Measurements from ENCODE around the gene SLIT2. TPM values are rescaled to one million over a fixed set of nuclear protein-coding genes. Genes with fewer than 3 reads are reported as not detected.

Gene SLIT2
- total RNA-seq, 1 experiment from 2014 or later: 5.3 TPM

DNA sequence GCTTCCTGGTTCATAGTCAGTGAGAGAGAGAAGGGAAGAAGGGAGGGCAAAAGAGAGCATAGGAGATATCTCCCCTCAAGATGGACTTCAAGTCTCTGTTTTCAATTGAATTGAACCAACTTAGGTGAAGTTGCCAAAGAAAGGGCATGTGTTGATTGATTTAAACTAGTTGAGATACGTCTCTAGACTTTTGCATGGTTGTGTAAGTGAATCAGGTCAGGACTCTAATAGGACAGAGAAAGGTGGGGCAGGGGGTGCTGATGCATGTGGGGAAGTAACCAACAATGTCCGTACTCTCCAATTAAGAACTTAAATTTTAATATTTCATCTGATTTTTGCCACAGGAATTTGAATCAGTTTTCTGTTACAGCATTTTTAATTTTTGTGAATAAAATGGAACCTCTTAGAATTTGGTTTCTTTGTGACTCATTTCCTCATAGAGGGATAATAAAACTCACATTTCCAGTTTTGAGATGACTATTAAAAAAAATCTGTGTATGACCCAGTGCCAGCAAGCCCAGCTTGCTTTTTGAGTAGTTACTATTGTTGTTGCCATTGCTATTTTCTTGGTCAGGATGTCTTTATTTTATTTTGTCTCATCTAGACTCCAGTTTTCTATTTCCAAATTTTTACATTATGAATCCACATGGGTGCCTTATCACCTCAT lies 37.3 kb downstream of the SLIT2 start:
- intact Hi-C loops (cut with micrococcal nuclease; ENCODE audit: unreplicated experiment): loop anchor here (5.0 kb wide), 1 partner anchor 37 kb away; the partner anchor contains the start of gene SLIT2
- TF ChIP-seq, protein P1, sequence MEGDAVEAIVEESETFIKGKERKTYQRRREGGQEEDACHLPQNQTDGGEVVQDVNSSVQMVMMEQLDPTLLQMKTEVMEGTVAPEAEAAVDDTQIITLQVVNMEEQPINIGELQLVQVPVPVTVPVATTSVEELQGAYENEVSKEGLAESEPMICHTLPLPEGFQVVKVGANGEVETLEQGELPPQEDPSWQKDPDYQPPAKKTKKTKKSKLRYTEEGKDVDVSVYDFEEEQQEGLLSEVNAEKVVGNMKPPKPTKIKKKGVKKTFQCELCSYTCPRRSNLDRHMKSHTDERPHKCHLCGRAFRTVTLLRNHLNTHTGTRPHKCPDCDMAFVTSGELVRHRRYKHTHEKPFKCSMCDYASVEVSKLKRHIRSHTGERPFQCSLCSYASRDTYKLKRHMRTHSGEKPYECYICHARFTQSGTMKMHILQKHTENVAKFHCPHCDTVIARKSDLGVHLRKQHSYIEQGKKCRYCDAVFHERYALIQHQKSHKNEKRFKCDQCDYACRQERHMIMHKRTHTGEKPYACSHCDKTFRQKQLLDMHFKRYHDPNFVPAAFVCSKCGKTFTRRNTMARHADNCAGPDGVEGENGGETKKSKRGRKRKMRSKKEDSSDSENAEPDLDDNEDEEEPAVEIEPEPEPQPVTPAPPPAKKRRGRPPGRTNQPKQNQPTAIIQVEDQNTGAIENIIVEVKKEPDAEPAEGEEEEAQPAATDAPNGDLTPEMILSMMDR (conservative IDR thresholded peaks at IDR 0.05): no peak
- TF ChIP-seq EZH2 (IDR thresholded peaks at IDR 0.05; ENCODE audit: low read depth): no peak
- H3K27me3 ChIP-seq (ENCODE audit: insufficient read depth, low read depth): no peaks in the 10 kb centered on the region
- H4K20me1 ChIP-seq (ENCODE audit: insufficient read depth): no peaks in the 10 kb centered on the region
- H3K9me3 ChIP-seq (ENCODE audit: insufficient read depth, low read depth): no peaks in the 10 kb centered on the region
- ChIA-PET CTCF (interaction anchor here (0.6 kb wide), 1 partner anchor 10 kb away, joined by 4 read pairs; no protein-coding TSS in a partner anchor), POLR2A (ENCODE audit: unreplicated experiment) (no interaction called here)
- no peak for DNase-seq
- H2AFZ ChIP-seq: no peak overlapping the region
- no peaks in the 10 kb centered on the region for H3K79me2 ChIP-seq (ENCODE audit: low read depth)
- H3F3A ChIP-seq (ENCODE audit: insufficient read depth, low read depth): no peaks in the 10 kb centered on the region
- H3K4me1 ChIP-seq (replicated peaks; ENCODE audit: insufficient read depth): no peaks in the 10 kb centered on the region
- no peak overlapping the region for H3K4me3 ChIP-seq
- BruUV-seq (replicated peaks): no TSS peak
- H3K27ac ChIP-seq: no peak overlapping the region
- no peaks in the 10 kb centered on the region for H3K9me2 ChIP-seq (ENCODE audit: insufficient read depth)
- H3K36me3 ChIP-seq (ENCODE audit: low read depth): no peaks in the 10 kb centered on the region
- no peak overlapping the region for H3K4me2 ChIP-seq

DNA sequence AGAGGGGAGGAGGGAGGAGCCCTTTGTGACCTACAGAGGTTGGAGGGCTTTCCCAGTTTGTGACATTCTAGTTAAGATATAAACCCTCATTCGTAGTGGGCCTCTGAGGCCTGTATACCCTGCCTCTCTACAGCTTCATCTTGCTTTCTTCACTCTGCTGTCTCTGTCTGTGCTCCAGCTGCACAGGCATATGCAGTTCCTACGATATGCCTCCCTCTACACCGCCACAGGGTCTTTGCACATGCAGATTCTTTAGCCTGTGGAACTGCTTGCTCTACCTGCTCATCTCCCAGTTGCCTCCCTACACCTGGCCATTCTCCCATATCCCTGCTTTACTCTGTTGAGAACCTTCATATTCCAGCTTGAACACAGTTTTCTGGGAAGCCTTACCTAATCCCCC lies 38.1 kb downstream of the SLIT2 start:
- TF ChIP-seq, protein P1 (conservative IDR thresholded peaks at IDR 0.05): no peak
- TF ChIP-seq EZH2 (IDR thresholded peaks at IDR 0.05; ENCODE audit: low read depth): no peak
- H3K36me3 ChIP-seq (ENCODE audit: low read depth): no peaks in the 10 kb centered on the region
- no peak for DNase-seq
- no TSS peak for BruUV-seq (replicated peaks)
- no peak overlapping the region for H2AFZ ChIP-seq
- ChIA-PET CTCF (interaction anchor here (0.5 kb wide), 1 partner anchor 17 kb away, joined by 4 read pairs; no protein-coding TSS in a partner anchor), POLR2A (ENCODE audit: unreplicated experiment) (no interaction called here)
- no peaks in the 10 kb centered on the region for H3K27me3 ChIP-seq (ENCODE audit: insufficient read depth, low read depth)
- intact Hi-C loops (cut with micrococcal nuclease; ENCODE audit: unreplicated experiment): loop anchor here (5.0 to 10.0 kb wide), 2 partner anchors 37 to 125 kb away; partner anchors contain the start of gene SLIT2
- no peak overlapping the region for H3K27ac ChIP-seq
- no peak overlapping the region for H3K4me3 ChIP-seq
- no peaks in the 10 kb centered on the region for H4K20me1 ChIP-seq (ENCODE audit: insufficient read depth)
- no peaks in the 10 kb centered on the region for H3F3A ChIP-seq (ENCODE audit: insufficient read depth, low read depth)
- no peaks in the 10 kb centered on the region for H3K9me2 ChIP-seq (ENCODE audit: insufficient read depth)
- H3K79me2 ChIP-seq (ENCODE audit: low read depth): no peaks in the 10 kb centered on the region
- no peaks in the 10 kb centered on the region for H3K9me3 ChIP-seq (ENCODE audit: insufficient read depth, low read depth)
- H3K4me1 ChIP-seq (replicated peaks; ENCODE audit: insufficient read depth): no peaks in the 10 kb centered on the region
- no peak overlapping the region for H3K4me2 ChIP-seq

DNA sequence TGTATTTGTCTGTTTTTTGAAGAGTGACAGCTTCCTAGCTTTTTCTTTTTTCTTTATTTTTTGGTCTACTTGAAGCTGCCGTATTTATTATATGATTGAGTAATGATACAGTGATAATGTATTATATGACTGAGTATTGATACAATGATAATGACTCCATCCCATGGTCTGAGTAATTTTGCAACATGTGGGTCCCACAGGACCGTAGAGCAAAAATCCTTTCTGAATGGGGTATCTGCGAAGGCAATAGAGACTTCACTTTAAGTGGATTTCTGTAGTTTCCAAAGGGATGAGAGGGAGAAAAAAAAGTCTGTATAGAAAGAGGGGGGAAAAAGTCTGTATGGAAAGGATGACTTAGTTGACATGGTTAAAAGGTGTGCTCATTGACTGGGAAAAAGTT lies 41.0 kb downstream of the SLIT2 start:
- ChIA-PET POLR2A (ENCODE audit: unreplicated experiment) (no interaction called here), CTCF (no interaction called here)
- TF ChIP-seq, protein P1 (conservative IDR thresholded peaks at IDR 0.05): no peak
- TF ChIP-seq EZH2 (IDR thresholded peaks at IDR 0.05; ENCODE audit: low read depth): no peak
- H3K79me2 ChIP-seq (ENCODE audit: low read depth): no peaks in the 10 kb centered on the region
- DNase-seq: no peak
- intact Hi-C loops (cut with micrococcal nuclease; ENCODE audit: unreplicated experiment): loop anchor here (10.0 kb wide), 1 partner anchor 122 kb away; no protein-coding TSS in a partner anchor
- H3K4me1 ChIP-seq (replicated peaks; ENCODE audit: insufficient read depth): no peaks in the 10 kb centered on the region
- no peak overlapping the region for H3K27ac ChIP-seq
- no peak overlapping the region for H3K4me2 ChIP-seq
- no peaks in the 10 kb centered on the region for H3K9me2 ChIP-seq (ENCODE audit: insufficient read depth)
- H4K20me1 ChIP-seq (ENCODE audit: insufficient read depth): no peaks in the 10 kb centered on the region
- H3K9me3 ChIP-seq (ENCODE audit: insufficient read depth, low read depth): no peaks in the 10 kb centered on the region
- no peaks in the 10 kb centered on the region for H3K36me3 ChIP-seq (ENCODE audit: low read depth)
- H3F3A ChIP-seq (ENCODE audit: insufficient read depth, low read depth): no peaks in the 10 kb centered on the region
- no peaks in the 10 kb centered on the region for H3K27me3 ChIP-seq (ENCODE audit: insufficient read depth, low read depth)
- H3K4me3 ChIP-seq: no peak overlapping the region
- BruUV-seq (replicated peaks): no TSS peak
- H2AFZ ChIP-seq: no peak overlapping the region
